NCI-H2107 treated with DMSO at 0.1 percent for 48 hours (cell line): ENCODE measurements around the gene SLC26A1.
"Not testable (repeated sequence)": the region's sequence is repeated elsewhere in the genome, so short reads cannot be mapped to it uniquely, and the experiment has no call there.

Source experiments
- DNase-seq: peaks from one replicate; lab custom pipeline; 2025; ENCODE audit not compliant: unreplicated experiment; lab: John Stamatoyannopoulos, UW

The SLC26A1 gene

DNA sequence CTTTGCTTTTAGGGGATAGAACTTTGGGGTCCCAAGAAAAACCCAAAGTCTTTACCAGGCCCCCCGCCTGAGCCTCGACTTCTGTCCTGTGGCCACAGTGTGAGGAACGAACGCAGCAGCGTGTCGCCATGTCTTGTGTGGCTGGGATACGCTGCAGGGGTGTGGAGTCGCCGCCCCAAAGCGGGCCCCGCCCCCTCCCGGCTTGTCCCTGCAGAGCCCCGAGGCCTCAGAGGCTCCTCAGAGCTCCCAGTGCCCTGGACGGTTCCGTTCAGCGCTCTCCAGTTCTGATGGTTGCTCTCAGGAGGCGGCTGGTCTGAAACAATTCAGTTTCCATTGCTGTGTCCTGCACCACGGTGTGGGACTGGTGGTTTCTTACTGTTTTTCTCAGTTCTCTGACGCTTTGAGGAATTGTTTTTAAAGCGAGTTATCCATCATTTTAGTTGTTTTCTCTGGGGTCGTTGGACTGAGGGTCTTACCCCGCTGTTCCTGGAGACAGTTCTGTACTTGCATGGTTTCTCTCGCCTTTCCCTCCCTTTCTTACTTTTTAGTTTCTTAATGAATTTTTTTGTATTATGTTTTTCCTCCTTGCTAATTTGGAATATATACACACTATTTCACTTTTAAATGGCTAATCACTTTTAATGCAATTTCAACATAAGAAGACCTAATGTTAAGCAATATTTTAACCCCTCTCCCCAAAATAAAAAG is 7.9 kb downstream of the SLC26A1 start:
- DNase-seq: no peak

DNA sequence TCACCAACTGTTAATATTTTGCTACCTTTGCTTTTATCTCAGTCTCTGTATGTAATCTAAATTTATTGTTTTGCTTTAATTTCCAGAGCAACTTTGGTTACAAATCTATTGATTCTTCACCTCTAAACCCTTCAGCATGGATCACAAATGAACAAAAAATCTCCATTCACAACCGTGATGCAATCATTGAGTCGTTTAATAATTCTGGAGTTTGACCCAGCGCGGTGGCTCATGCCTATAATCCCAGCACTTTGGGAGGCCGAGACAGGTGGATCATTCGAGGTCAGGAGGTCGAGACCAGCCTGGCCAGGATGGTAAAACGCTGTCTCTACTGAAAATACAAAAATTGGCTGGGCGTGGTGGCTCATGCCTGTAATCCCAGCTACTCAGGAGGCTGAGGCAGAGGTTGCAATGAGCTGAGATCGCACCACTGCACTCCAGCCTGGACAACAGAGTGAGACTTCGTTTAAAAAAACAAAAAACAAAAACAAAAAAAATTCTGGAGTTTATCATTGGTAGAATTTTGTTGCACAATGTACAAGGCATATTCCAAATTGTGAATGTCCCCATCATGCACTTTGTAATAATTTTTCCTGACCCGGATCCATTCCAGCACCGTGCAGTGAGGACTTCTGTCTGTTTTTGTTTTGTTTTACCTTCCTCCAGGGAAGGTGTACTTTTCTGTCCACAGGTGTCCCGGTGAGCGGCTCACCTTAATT is 8.7 kb downstream of the SLC26A1 start:
- DNase-seq: no peak

DNA sequence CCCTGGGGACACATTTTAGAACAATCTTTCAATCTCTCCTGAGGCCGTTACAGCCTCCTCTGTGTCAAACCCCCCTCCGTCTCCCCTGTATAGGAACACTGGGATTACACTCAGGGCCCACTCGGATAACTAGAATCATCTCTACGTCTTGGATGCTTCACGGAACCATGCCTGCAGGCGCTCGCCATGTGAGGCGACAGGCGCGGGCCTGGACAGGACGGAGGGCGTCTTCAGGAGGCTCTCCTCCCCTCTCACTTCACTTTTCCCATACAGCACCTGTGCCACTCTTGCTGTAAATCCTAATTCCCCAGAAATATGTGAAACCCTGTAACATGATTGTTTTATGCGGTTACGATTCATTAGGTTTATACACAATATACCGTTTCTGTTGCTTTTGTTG is 10.4 kb downstream of the SLC26A1 start:
- no peak for DNase-seq

DNA sequence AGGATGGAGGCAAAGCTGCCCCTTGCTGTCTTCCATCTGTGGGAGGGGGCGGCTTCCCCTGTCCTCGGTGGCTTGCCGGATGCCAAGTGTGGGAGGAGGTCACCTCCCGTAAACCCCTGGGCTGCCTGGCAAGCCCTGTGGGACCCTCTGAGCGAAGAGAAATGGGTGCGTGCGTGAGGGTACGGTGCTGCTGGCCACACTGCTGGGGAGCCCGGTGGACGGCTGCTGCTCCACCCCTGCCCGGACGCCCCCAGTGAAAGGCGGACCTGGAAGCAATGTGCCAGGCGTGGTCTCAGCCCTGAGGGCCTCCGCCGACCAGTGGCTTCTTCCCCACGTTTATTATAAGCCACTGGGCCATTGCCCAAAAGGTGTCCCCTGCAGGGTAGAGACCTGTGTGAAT is 10.9 kb downstream of the SLC26A1 start:
- no peak for DNase-seq

DNA sequence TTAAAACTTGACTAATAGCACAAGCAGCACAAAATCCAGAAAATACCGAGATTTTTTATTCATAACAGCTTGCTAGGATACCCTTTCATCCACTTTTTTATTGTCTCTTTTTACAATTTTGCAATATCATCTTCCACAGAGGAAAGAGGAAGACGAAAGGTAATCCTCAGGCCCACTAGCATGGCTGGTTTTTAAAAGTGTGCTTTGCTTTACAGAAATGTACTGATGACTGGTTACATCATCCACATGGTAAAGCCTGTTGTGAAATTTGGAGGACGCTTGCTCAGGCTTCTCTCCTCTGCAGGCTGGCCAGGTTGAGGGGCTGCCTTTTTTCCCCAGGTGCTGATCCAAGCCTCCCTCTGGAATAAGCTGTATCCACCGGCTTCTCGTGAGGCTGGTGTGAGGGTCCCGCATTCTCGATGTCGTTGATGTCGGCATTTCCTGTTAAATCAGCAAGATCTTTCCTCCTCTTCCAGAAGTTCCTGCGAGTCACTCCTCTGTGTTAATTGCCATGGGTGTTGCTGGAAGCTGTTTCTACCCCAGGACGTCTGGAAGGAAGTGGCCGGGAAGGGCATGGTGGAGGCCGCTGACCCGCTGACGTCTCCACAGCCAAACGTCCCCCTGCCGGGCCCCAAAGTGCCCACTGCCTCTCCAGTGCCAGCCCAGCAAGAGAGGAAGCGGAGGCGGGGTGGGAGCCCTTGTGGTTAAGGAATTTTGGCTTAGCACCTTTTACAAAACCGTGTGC is 14.1 kb downstream of the SLC26A1 start:
- no peak for DNase-seq

DNA sequence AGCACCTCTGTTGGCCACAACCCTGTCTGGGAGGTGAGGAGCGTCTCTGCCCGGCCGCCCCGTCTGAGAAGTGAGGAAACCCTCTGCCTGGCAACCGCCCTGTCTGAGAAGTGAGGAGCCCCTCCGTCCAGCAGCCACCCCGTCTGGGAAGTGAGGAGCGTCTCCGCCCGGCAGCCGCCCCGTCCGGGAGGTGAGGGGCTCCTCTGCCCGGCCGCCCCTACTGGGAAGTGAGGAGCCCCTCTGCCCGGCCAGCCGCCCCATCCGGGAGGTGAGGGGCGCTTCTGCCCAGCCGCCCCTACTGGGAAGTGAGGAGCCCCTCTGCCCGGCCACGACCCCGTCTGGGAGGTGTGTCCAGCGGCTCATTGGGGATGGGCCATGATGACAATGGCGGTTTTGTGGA is 17.2 kb downstream of the SLC26A1 start:
- not testable (repeated sequence) for DNase-seq

DNA sequence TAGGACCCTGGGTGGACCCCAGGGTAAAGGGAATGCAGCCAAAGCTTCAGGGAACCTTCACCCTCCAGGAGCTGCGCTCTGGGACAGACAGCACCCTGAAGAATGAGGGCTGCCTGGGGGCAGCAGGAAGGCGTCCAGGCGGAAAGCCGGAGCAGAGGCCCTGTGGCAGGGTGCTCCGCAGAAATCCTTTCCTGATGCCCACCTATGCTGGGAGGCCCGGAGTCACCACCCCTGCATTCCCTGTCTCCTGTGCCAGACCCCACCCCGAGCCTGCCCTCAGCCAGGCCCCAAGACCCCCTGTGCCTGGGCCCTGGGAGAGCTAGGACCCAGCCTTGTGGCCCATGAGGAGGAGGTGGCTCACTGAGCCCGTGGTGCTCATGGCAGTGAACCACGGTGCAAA is 18.5 kb downstream of the SLC26A1 start:
- no peak for DNase-seq

DNA sequence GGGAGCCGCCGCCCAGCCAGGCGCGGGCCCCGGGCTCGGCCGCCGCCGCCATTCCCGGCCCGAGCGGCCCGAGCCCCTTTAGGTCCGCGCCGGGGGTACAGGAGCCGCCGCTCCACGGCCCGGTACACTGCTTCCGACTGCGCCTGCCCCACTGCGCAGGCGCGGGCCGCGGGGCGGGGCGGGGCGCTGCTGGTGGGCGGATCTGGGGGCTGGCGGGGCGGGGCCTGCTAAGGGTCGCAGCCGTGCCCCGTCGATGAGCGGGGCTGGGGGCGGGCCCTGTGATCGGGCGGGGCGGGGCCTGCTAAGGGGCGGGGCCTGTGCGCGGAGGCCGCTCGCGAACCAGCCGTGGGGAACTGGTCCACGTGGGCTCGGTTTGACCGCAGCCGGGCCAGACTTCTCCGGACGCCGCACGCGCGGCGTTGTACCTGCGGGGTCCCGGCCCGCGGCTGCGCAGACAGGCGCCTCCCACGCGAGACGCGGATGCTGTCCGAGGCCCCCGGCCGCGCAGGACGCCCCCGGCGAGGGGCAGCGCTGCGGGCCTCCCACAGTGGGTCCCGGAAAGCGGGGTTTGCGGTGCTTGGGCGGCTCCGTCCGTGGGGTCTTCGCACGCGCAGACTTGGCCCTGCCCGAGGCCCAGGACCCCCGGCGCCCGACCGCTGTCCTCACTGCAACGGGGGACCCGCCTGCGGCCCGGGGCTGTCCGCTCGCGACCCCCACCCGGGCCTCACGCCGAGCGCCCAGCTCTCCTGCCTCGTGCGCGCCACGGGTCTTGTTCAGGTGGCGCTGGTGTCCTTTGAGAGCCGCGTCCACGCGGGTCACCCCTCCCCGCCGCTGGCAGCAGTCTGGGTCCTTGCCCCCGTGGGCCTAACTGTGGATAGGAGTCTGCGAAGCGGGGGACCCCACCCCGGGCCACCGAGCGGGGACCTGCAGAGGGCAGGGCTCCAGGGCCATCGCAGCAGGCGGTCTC is 19.5 kb downstream of the SLC26A1 start, which contains the start of gene DGKQ:
Gene DGKQ, minus strand, starts transcription at position 139 of the 967 bp plus-strand sequence. Its CDS starts 87 bp downstream, at position 52.
- no peak for DNase-seq

DNA sequence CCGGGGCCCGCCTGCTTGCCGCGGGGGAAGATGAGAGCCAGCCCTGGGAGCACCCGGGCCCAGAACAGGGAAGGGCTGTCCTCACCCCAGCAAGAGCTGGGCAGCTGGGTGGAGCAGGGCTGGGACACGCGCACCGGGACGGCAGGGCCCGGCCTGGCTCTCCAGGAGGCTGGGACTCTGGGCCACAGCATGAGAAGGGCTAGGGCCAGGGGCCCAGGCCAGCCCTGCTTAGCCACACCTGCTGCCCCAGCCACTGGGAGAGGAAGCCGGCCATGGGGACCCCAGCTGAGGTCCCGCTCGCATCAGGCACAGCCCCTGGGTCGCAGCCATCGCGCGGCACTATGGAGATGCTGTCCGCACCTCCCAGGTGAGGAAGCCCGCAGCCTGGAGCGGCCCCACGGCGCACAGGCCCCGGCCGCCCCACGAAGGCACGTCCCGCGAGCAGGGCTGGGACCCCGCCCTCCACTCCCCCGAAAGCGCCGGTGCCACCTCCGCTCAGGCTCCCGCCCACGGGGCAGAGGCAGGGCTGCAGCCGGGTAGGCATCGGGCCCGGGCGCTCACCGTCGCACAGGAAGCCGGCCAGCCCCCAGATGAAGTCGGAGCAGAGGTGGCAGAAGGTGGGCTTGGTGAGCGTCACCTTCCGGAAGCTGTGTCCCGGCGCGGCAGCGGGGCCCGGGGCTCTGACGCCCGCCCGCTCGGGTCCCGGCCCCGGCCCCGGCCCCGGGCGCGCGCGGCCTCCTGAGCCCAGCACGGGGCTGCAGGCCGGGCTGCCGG is 20.4 kb downstream of the SLC26A1 start:
- DNase-seq: no peak

DNA sequence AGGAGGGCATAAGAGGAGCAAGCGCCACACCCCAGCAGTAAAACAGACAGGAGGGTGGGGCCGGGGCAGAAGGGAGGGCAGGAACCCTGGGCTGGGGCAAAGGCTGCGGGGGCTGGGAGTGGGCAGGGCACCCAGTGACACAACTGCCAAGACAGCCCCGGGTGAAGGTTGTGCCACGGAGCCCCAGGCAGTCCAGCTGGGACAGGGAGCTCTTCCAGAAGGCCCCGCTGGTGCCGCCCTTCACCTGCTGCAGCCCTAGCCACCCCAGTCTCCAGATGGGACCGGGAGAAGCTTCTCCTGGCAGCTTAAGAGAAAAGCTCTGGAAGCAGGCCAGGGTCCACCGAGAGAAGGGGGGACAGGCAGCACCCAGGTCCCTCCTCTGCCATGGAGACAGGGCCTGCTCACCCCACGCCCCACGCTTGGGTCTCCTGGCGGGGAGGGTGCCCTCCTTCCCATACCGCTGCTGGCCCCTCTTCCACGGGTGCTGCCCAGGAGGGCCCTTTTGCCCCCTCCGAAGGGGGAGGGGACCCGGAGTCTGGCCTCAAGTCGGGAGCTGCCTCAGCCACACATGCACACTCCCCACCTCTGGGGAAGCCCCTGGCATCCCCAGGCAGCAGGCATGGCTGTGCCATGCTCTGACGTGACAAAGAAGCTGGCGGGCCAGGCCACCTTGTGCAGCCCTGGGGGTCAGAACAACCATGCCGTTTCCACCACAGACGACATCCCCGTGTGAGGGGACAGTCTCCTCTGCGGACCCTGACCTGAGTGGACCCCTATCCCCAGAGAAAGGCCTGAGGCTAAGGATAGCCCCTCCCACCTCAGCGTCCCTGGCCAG is 21.3 kb downstream of the SLC26A1 start:
- DNase-seq: no peak

DNA sequence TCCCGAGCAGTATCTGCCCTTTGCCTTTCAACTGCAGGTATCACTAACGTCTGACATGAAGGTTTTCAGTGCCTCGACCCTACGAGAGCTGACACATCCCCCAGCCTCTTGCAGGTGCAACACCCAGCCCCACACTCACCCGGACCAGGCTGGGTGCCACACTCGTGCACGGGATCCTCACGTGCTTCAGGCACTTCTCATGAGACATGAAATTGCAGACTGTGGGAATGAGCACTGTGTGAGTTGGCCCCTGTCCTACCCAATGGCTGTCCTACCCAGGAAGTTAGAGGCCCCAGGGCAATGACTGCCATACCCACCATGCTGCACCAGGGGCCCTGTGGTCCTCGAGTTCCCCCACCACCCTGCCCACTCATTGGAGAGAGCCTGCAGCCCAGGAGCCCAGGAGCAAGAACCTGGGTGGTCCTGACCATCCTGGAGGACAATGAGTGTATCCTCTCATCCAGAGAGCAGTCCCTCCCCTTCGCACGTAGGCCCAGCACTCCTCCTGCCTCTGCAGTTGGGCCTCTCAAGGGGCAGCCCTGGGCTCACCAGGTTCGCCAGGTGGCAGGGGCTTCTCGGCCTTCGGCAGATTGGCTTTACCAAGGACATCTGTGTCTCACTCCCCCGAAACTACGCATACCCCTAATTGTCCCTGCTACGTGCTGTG is 22.2 kb downstream of the SLC26A1 start:
- DNase-seq: no peak

DNA sequence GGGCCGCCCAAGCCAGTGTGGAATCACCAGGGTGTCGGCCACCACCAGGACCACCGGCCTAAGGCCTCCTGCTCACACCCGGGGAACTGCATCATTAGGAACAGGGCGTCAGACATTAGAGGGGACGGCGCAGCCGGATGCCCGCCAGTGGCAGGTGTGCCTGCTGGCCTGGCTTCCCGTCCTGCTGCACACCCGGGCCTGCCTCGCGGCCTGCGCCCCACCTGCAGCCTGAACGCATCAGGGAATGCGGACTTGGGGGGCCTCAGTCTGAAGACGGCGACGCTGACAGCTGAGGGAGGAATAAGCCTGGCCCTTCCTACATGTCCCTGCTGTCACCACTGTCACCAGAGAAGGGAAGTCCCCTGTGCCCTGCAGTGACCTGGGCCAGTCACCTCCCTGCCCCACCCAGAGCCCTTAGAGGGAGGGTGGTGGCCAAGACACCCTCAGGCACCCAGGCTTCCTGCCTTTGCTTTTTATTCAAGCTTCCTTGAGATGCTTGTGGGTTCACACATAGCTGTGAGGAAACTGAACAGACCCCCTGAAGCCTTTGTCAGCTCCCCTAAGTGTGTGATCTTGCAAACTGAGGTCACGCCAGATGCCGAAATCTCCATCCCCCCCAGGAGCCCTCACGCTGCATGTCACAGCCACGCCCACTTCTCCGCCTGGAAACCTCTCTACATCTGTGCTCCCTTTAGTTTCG is 23.0 kb downstream of the SLC26A1 start:
- no peak for DNase-seq

DNA sequence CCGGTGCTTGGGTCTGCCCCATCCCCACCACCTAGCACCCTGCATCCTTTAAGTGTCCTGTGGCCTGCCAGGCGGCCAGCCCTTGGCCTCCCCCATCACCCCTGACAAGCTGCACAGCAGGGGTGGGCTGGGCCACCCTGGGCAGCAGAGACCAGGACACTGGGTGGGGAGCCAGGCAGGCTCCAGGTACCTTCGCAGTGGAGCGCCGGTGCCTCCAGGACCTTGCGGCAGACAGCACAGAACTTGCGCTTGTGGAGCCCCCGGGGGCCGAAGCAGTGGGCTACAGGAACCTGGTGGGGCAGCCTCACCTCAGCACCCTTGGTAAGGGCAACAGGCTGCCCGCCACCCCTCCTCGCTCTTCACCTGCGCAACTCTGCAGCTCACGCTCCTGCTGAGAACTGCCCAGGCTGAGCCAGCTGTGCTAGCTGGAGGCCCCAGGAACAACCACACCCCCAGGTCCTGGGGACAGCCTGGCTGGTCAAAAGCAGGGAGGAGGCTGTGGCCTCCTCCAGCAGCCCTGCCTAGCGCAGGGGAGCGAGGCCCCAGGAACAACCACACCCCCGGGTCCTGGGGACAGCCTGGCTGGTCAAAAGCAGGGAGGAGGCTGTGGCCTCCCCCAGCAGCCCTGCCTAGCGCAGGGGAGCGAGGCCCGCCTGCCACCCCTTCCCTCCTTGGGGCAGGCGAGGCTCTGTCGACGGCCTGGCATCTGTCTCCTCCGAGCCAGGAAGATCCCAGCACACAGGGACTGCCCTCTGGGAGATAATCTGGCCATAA is 24.4 kb downstream of the SLC26A1 start:
- no peak for DNase-seq

DNA sequence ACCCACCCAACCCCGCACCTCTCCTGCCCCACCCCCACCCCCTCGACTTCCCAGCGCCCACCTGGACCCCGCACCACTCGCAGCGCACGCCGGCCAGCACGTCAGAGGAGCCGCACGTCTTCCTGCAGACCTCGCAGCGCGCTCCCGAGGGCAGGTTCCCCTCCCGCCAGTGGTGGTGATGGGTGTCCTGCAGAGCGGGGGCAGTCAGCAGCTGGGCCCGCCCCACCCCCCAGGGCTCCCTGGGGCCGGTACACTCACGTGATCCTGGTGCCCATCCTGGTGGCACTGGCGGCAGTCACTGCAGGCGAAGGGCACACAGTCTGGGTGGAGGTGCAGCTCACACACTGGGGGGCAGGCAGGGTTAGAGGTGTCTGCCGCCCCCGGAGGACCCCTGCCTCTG is 25.0 kb downstream of the SLC26A1 start:
- DNase-seq: no peak

DNA sequence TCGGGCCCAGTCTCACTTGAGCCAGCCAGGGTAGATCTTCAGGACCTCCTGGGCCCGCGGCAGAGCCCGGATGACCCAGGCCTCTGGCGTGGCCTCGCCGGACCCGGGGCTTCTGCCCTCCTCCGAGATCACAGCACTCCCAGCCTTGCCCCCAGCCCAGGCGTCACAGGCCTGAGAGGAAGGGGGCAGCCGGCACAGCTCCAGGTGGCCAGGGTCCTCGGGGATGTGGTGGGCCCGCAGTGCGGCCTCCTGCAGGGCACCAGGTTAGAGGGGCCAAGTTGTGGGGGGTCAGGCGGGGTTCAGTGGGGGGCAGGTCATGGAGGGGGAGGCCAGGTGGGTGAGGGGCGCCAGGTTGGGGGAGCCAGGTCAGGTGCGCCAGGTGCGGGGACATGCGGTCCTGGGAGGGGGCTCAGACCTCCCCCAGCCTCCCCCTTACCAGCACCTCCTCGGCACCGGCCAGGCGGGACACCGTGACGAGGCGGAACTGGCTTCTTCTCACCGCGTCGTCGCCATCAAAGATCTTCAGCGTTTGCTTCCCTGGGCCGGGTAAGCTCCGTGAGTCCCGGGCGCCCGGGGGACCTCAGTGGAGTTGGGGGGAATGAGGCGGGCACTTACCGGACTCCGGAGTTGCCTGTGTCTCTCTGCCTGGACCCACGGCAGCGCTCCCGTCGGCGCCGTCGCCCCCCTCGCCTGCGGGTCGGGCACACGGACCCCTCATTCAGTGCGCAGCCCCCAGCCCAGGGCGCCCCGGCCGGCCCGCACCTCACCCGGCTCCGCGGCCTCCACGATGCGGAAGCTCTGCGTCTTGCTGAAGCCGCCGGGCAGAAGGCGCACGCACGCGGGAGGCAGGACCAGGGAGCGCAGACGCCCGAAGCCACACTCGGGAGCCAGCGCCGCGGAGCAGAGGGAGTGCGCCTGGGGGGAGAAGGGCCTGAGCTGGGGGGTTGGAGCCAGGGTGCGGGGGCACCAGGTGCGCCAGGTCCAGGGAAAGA is 25.8 kb downstream of the SLC26A1 start:
- no peak for DNase-seq
